NCI-H2107 (cell line): ENCODE measurements around the gene BZW1.

Source experiments
- DNase-seq: peaks from one replicate; lab custom pipeline; 2025; lab: John Stamatoyannopoulos, UW

The BZW1 gene

GRCh38 chr2:200811333-200812121 lies at the start of gene BZW1:
Gene BZW1 (plus strand): TSS chr2:200811910. CDS start chr2:200813218, 1,308 bp downstream.
- DNase-seq, result peak; percentile 83

- DNase-seq, result no peak
These were observed 49.6 kb upstream of the BZW1 start for GRCh38 chr2:200762127-200762526.

GRCh38 chr2:200763422-200763821 lies 48.3 kb upstream of the BZW1 start:
- DNase-seq, result no peak

DNA sequence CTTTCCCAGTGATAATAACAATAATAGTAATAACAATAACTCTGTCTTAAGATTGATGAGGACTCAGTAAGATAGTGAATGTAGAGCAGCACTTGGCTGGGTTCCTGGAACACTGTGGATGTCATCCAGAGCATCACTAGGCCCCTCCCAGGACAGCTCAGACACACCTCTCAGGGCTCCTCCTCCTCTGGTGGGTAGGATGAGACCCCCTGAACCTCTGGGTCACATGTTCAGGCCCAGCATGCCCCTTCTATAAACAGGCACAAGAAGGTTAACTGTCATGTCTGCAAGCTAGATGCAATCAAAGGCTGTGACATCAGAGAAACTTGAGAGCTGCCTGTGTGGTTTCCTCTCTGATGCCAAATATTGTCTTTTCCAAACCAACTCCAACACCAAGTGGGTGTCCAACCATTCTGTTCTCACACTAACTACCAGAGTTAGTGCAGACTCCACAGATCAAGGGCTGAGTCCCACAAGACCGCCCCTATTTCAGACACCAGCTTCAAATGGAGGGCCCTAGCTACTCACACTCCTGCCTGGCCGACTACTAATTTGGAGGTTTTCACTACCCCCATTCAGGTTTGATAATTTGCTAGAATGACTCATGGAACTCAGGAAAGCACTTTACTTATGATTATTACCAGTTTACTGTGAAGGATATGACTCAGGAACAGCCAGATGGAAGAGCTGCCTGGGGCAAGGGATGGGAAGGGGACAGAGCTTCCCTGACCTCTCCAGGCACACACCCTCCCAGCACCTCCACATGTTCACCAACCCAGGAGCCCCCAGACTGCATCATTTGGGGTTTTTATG lies 46.4 kb upstream of the BZW1 start:
- no peak for DNase-seq

GRCh38 chr2:200765995-200766660 lies 45.6 kb upstream of the BZW1 start:
- no peak for DNase-seq

DNA sequence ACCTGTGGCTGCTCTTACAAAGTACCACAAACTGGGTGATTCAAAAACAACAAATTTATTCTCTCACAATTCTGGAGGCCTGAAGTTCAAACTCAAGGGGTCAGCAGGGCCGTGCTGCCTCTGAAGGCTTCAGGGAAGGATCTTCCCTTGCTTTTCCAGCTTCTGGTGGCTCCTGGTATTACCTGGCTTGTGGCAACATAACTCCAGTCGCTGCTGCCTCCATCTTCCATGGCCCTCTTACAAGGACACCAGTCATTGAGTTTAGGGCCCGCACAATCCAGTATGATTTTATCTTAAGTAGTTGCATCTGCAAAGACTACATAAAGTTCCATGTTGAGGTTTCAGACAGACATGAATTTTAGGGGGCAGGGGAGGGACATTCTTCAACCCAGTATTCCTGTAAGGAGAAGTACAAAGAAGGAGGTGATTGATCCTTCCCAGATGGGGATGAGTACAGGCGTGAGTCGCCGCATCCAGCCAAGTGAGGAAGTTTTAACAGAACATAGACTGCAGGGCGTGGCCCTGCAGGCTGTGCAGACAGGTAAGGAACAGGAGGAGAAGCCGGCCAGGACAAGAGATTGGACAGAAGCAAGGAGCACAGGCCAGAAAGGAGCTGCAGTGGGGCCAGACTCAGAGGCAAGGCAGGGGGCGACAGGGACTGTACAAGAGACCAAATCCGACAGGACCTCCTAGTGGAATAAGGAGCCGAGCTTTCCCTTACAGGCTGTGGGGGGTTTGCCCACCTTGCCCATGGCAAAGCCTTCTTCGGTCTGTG lies 44.4 kb upstream of the BZW1 start:
- DNase-seq, result no peak

- no peak for DNase-seq
These were observed 40.9 kb upstream of the BZW1 start for GRCh38 chr2:200770847-200771246.

DNA sequence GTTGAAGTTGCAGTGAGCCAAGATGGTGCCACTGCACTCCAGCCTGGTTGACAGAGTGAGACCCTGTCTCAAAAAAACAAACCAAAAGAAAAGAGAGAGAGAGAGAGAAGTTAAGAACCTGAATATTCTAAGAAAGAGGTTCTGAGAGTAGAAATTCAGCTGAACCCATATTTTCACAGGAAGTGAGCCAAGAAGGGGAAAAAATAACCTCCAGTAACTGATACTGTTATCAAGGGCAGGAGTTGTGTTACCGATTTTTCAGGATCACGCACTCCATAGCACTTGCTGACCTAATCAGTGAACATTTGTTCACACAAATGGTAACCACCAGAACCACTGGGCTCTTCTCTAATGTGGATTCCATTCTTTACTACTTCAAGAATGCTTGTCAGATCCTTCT lies 39.1 kb upstream of the BZW1 start:
- no peak for DNase-seq

- no peak for DNase-seq
These were observed 38.6 kb upstream of the BZW1 start for GRCh38 chr2:200773083-200773482.

DNA sequence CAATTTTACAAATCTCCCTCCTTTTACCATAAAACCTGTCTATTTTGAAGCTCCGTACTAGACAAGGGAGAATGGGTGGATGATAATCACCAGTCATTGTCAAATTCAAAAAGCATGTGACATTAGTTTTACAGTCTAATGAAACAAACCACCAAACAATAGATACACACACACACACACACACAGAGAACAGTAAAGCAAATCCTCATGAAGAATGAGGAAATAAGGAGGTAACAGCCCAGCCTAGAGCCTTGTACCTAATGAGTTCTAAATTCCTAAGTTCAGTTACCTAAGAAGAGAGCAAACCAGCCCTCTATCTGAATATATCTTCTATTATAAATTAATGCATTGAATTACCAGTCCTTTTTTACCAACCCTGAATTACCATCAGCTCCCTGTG lies 36.8 kb upstream of the BZW1 start:
- no peak for DNase-seq

DNA sequence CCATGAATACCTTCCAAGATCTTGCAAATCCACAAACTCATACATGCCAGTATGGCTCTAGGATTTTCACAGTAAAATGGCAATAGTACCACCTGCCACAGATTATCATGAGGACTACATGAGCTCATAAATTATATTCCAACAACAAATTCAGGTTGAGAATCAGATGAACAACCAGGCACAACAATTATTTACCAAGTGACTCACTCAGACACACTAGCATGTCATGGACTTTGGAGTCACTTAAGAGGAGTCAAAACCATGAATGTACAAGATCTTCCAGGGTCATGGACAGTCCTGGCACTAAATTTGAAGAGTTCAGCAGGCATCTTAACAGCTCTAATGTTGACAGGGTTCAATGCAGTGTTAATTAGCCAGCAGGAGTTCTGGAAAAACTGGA lies 34.4 kb upstream of the BZW1 start:
- no peak for DNase-seq

DNA sequence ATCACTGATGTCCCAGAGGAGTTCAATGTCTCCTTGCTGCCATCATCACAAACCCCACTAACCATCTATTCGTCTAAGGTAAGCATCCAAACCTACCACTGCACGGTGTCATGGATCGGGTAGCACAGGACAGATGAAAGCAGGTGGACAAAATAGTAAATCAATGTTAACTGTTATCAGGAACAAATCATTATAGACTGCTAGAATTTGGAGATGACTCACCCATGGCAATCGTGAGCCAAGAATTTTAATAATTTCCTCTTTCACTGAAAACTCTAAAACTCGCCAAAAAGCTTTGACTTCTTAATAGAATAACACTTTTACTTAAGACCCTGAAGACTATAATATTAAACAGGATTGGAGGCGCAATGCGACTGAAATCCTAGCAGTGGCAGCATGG lies 33.7 kb upstream of the BZW1 start:
- no peak for DNase-seq

GRCh38 chr2:200779214-200779613 lies 32.5 kb upstream of the BZW1 start:
- no peak for DNase-seq

- no peak for DNase-seq
These were observed 30.1 kb upstream of the BZW1 start for GRCh38 chr2:200781616-200782015.

DNA sequence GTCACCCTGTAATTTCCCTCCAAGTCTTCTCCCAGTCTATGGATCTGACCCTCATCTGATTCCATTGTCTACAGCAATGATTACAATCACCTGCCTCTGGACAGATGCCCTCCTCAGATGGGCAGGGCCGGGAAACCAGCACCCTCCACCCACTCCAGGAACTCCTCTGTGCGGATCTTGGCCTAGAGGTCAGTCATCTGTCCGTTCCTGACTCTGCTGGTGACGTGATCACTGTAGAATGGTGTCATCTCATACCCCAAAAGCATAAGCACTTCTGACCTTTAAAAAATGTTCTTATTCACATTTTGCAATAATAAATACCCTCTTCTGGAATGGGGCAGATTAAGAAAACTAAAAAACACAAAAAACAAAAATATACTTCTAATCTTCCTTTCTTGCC lies 29.5 kb upstream of the BZW1 start:
- DNase-seq, result no peak

GRCh38 chr2:200784215-200784614 lies 27.5 kb upstream of the BZW1 start:
- DNase-seq, result no peak

DNA sequence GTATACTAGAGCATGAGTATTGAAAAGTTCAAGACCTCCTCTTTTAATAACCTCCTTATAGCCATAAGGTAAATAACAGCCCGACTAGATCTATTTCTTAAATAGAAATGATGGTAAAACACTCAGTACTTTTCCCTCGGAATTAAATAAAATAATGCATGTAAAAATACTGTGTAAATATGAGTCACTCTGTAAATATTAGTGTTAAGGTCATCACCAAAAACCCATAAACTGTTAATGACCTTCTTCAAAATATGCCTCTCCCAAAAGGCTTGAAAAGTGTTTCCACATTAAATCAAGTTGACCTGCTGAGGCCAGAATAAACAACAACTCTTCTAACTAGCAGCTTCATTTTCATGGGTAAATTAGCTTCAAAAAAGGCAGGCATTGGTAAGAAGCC lies 25.3 kb upstream of the BZW1 start:
- no peak for DNase-seq

GRCh38 chr2:200786826-200787225 lies 24.9 kb upstream of the BZW1 start:
- no peak for DNase-seq

DNA sequence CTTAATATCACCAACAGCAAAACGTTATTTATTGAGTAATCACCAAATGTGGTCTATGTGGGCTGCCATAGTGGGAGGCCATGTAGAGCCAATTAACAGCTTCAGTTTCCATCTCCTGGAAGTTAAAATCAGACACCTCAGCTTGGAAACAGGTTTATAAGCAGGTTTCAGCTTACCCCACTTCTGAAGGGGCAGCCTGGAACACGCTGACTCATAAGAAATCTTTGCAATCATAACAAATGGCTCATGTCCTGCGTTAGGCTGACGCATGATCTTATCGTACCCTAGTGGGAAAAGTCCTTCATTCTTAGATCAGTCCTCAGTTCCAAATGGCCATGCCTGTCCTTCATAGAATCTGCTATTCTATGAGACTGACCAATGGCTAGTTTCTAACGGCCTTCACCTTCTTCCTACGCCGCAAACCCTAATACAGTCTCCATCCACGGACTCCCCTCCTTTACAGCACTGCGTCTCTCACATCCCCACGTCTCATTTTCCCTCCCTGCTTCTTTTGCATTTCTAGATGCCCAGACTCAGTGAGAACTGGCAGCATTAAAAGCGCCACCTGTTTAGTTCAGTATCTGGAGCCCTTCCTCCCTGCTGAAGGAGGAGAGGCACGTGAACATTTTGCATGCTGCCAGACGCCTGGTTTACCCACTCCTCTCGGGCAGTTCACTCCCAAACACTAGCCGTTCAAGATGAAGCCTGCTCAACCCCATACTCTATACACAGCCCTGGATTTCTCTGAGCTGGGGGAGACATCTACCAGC lies 24.2 kb upstream of the BZW1 start:
- peak; percentile 11 for DNase-seq

GRCh38 chr2:200788121-200788718 lies 23.5 kb upstream of the BZW1 start:
- no peak for DNase-seq

- no peak for DNase-seq
These were observed 21.5 kb upstream of the BZW1 start for GRCh38 chr2:200790185-200790584.
